Lung (tissue), 12 donors: Measurements from ENCODE around the gene PSD. TPM values are rescaled to one million over a fixed set of nuclear protein-coding genes. Genes with fewer than 3 reads are reported as not detected.

Experiments used
- ATAC-seq: fragments of 200-7000 bp; cut with Tn5 transposase; one replicate; pipeline ENCODE4 v1.9.1; 2020; ENCODE audit warnings: moderate number of reproducible peaks; ENCODE audit not compliant: insufficient read depth, low FRiP score
- DNase-seq, 3 donors: peaks; one replicate each; pipeline ENCODE4 v3.0.0-alpha.2; 2013 to 2017
- H3K27ac ChIP-seq, 2 donors: one replicate each; pipeline ENCODE4 v1.5.1; 2013; ENCODE audit warnings: mild to moderate bottlenecking in 2 of 2, moderate library complexity in 2 of 2, control low read depth in 1 of 2, inconsistent platforms in 1 of 2, low read depth in 1 of 2, low read length in 1 of 2
- H3K27me3 ChIP-seq, 3 donors: one replicate each; pipeline ENCODE4 v1.5.1; 2013; ENCODE audit warnings: low read length in 2 of 3; ENCODE audit not compliant: control insufficient read depth in 3 of 3, insufficient read depth in 3 of 3
- H3K36me3 ChIP-seq, 4 donors: one replicate each; pipeline ENCODE4 v1.5.1; 2013; ENCODE audit warnings: low read length in 4 of 4, mild to moderate bottlenecking in 1 of 4, moderate library complexity in 1 of 4; ENCODE audit not compliant: control insufficient read depth in 4 of 4, insufficient read depth in 4 of 4
- H3K4me1 ChIP-seq, 5 donors: one replicate each; pipeline ENCODE4 v1.5.1; 2013; ENCODE audit warnings: low read length in 5 of 5, mild to moderate bottlenecking in 2 of 5, moderate library complexity in 1 of 5; ENCODE audit not compliant: control insufficient read depth in 5 of 5, insufficient read depth in 5 of 5
- H3K4me3 ChIP-seq: one replicate; pipeline ENCODE4 v1.5.1; 2013; ENCODE audit warnings: mild to moderate bottlenecking, control low read depth, moderate library complexity
- H3K9ac ChIP-seq, 2 donors: one replicate each; pipeline ENCODE4 v1.5.1; 2013; ENCODE audit warnings: low read length in 2 of 2, control low read depth in 1 of 2; ENCODE audit not compliant: insufficient read depth in 1 of 2
- H3K9me3 ChIP-seq, 4 donors: one replicate each; pipeline ENCODE4 v1.5.1; 2013; ENCODE audit warnings: low read length in 3 of 4, mild to moderate bottlenecking in 1 of 4, moderate library complexity in 1 of 4; ENCODE audit not compliant: control insufficient read depth in 4 of 4, insufficient read depth in 3 of 4
- WGBS, 2 donors: extraction: QIAGEN DNeasy Blood & Tissue Kit; methylation state at CpG; one replicate each; pipeline ENCODE4 v1.1.7; 2013; 5-methylcytosine and 5-hydroxymethylcytosine counted together
- polyA plus RNA-seq, 2 donors: library from polyadenylated mRNA; stranded (reverse); fragments of 200-250 nt; gene quantifications; one replicate each; pipeline ENCODE4 v1.2.1, GENCODE V29; 2013
- total RNA-seq, 2 donors: library from RNA; depleted of rRNA in 1 of 2; stranded (reverse); fragments of >200 nt in 1 of 2; gene quantifications; one replicate each; pipeline ENCODE4 v1.2.1, GENCODE V29; 2014 to 2021
- TF ChIP-seq, protein P1 (sequence below): IDR thresholded peaks from 2 replicates; pipeline ENCODE4 v1.5.1; 2012; ENCODE audit warnings: mild to moderate bottlenecking; ENCODE audit errors: control extremely low read depth, extremely low read depth
- donor health status: control.
- donor health status: control.
- donor health status: Bipolar disorder and iron deficiency.
- donor health status: healthy.
- donor health status: DM: yes; HTN: yes; CAD: no.

PSD gene
- total and polyA plus RNA-seq, 4 donors = 1.1 to 5.3 (median 3.2) TPM

- no peak for ATAC-seq
- H3K27ac ChIP-seq = no peak overlapping the region
- H3K4me3 ChIP-seq = no peak overlapping the region
- no peak for DNase-seq
- H3K9ac ChIP-seq = no peak overlapping the region
- H3K9me3 ChIP-seq = no peaks in the 10 kb centered on the region
- H3K4me1 ChIP-seq = peaks cover 0 to 31% (median 10%) of the 10 kb centered on the region in 5 donors
- WGBS, 2 donors = 89 to 95% methylated on average over 2 of the region's 2 CpGs
- TF ChIP-seq, protein P1, sequence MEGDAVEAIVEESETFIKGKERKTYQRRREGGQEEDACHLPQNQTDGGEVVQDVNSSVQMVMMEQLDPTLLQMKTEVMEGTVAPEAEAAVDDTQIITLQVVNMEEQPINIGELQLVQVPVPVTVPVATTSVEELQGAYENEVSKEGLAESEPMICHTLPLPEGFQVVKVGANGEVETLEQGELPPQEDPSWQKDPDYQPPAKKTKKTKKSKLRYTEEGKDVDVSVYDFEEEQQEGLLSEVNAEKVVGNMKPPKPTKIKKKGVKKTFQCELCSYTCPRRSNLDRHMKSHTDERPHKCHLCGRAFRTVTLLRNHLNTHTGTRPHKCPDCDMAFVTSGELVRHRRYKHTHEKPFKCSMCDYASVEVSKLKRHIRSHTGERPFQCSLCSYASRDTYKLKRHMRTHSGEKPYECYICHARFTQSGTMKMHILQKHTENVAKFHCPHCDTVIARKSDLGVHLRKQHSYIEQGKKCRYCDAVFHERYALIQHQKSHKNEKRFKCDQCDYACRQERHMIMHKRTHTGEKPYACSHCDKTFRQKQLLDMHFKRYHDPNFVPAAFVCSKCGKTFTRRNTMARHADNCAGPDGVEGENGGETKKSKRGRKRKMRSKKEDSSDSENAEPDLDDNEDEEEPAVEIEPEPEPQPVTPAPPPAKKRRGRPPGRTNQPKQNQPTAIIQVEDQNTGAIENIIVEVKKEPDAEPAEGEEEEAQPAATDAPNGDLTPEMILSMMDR = no peak
- H3K27me3 ChIP-seq = peaks cover 0 to 30% (median 4%) of the 10 kb centered on the region in 3 donors
- peaks cover 0 to 11% (median 5%) of the 10 kb centered on the region in 4 donors for H3K36me3 ChIP-seq
Measured at GRCh38 chr10:102406815-102407214, 11.8 kb downstream of the PSD start.

GRCh38 chr10:102405632-102406031 is 13.0 kb downstream of the PSD start:
- DNase-seq (no peak), ATAC-seq (no peak)
- Histone ChIP-seq H3K27ac (no peak overlapping the region), H3K4me3 (no peak overlapping the region), H3K9me3 (no peaks in the 10 kb centered on the region), H3K36me3 (peaks cover 0 to 23% (median 9%) of the 10 kb centered on the region in 4 donors), H3K27me3 (peaks cover 0 to 20% (median 4%) of the 10 kb centered on the region in 3 donors), H3K9ac (no peak overlapping the region), H3K4me1 (peaks cover 0 to 25% (median 7%) of the 10 kb centered on the region in 5 donors)
- WGBS, 2 donors = 73 to 76% methylated on average over 6 of the region's 6 CpGs
- TF ChIP-seq, protein P1 = no peak

DNA sequence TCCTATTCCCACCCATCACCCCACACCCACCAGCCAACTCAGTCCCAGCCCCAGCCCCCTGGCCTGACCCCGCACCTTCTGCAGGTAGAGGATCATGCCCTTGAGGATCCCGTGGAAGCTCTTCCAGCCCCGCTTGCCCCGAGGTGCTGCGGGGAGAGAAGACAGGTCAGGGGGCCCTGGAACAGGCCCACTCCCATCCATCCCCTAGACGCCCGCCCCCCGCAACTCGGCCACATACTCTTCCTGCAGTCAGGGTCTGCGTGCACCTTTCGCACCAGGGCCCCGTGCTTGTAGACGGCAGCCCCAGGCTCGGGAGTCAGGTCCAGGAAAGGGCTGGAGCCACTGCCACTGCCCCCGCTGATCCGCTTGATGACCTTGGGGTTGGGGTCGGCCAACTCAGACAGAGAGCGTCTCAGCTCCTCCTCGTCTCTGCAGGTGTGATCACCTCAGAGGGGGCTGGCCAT is 13.4 kb downstream of the PSD start:
- 81 to 91% methylated on average over 19 of the region's 19 CpGs for WGBS, 2 donors
- Histone ChIP-seq H3K27me3 (peaks cover 0 to 16% (median 4%) of the 10 kb centered on the region in 3 donors), H3K9me3 (no peaks in the 10 kb centered on the region), H3K36me3 (peaks cover 0 to 25% (median 9%) of the 10 kb centered on the region in 4 donors), H3K9ac (no peak overlapping the region), H3K4me1 (peaks cover 0 to 22% (median 7%) of the 10 kb centered on the region in 5 donors), H3K4me3 (no peak overlapping the region), H3K27ac (no peak overlapping the region)
- TF ChIP-seq, protein P1 = no peak
- ATAC-seq (no peak), DNase-seq (no peak)
